ENCODE data around the gene CDH23.

The CDH23 gene

DNA sequence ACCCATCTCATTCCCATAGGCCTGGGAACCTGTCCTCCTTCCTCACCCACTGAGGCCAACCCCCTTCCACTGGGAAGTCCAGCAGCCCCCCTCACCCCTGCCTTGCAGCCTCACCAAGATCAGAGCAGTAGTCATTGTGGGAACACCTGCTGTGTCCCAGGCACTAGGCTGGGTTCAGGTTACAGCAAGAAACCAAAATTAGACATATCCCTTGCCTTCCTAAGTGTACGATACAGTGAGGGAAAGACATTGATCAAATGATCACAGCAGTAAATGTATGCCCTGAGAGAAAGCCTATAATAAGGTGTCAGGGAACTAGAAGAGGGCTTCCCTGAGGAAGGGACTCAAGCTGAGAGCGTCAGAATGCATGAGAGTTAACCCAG, 339.8 kb downstream of the CDH23 start:
- ChIA-PET CTCF (interaction anchor here (0.6 to 1.2 kb wide), 3 partner anchors 11 to 40 kb away, joined by 3 read pairs; no protein-coding TSS in a partner anchor), POLR2A (no interaction called here)
- DNase-seq (ENCODE audit: extremely low spot score): peak; percentile 61
- TF ChIP-seq HDGF (IDR thresholded peaks at IDR 0.05; ENCODE audit: borderline replicate concordance): no peak
- TF ChIP-seq, protein P1, sequence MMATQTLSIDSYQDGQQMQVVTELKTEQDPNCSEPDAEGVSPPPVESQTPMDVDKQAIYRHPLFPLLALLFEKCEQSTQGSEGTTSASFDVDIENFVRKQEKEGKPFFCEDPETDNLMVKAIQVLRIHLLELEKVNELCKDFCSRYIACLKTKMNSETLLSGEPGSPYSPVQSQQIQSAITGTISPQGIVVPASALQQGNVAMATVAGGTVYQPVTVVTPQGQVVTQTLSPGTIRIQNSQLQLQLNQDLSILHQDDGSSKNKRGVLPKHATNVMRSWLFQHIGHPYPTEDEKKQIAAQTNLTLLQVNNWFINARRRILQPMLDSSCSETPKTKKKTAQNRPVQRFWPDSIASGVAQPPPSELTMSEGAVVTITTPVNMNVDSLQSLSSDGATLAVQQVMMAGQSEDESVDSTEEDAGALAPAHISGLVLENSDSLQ (IDR thresholded peaks at IDR 0.05): peak; percentile 20; the same call in 1 of the 2 replicates
- no peak for TF ChIP-seq BHLHE40 (IDR thresholded peaks at IDR 0.05; ENCODE audit: borderline replicate concordance)

DNA sequence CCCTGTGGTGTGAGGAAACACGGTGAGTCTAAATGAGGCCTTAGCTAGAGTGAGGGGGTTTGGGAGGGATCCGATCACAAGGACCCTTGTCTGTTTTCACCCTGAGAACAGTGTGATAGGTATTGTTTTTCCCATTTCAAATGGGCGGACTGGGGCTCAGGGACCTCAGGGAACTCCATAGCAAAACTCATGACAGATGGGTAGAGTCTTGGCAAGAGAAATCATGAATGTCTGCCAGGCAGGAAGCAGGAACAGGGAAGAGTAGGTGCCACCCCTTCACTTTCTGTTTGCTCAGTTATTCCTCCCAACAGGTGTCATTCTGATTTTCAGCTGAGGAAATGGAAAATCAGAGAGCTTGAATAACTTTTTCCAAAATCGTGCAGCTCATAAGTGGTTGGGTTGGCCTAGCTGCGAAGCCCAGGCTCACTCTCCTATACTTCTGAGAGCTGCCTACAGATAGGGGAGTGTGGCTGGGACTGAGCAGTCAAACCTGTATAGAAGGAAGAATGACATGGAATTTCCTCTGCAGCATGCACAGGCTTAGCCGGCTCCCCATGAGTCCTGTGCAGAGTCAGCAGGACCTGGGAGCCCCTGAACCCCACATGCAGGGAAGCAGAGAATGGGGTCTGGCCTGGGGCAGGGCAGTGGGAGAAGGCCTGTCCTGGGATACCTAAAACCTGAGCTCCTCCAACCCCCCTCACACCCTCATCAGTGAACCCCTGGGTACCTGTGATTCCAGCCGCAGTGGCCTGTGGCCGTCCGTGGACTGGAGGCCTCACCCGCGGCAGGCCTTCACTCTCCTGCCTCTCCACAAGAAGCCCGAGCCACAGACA, 340.5 kb downstream of the CDH23 start:
- POLR2A ChIA-PET: no interaction called here
- CTCF ChIA-PET: interaction anchor here (0.6 to 1.2 kb wide), 2 partner anchors 10 to 41 kb away, joined by 3 read pairs; no protein-coding TSS in a partner anchor
- DNase-seq (ENCODE audit: extremely low spot score): no peak
- TF ChIP-seq LEF1 (IDR thresholded peaks at IDR 0.05; ENCODE audit: borderline replicate concordance): no peak
- no peak for TF ChIP-seq ELF4 (IDR thresholded peaks at IDR 0.05)

DNA sequence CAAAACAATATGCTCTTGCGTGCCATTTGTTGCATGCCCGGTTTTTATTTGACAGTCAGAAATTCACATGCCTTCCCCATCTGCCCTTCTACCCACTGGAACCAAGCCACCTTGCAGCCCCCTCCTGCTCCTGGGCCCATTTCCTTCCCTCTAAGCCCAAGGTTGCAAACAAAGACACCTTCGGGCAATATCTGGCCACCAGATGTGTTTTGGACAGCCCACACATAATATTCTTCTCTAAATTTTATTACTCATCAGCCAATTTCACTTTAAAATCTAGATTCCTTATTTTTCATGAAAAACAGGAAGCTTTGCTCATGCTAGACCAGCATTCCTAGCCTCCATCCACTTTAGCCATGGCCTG, 341.1 kb downstream of the CDH23 start:
- ChIA-PET POLR2A (no interaction called here), CTCF (interaction anchor here (1.2 kb wide), 1 partner anchor 41 kb away, joined by 3 read pairs; no protein-coding TSS in a partner anchor)
- TF ChIP-seq ELF4 (IDR thresholded peaks at IDR 0.05) (no peak), FOXK2 (IDR thresholded peaks at IDR 0.05) (no peak), FOXA1 (IDR thresholded peaks at IDR 0.05) (no peak), FOXM1 (IDR thresholded peaks at IDR 0.05; ENCODE audit: borderline replicate concordance) (no peak), LEF1 (IDR thresholded peaks at IDR 0.05; ENCODE audit: borderline replicate concordance) (no peak), TARDBP (IDR thresholded peaks at IDR 0.05) (no peak), SP1 (IDR thresholded peaks at IDR 0.05) (no peak), HDGF (IDR thresholded peaks at IDR 0.05; ENCODE audit: borderline replicate concordance) (no peak), SUZ12 (IDR thresholded peaks at IDR 0.05) (no peak), CTBP1 (IDR thresholded peaks at IDR 0.05; ENCODE audit: borderline replicate concordance) (no peak), L3MBTL2 (conservative IDR thresholded peaks at IDR 0.05) (no peak), BHLHE40 (IDR thresholded peaks at IDR 0.05; ENCODE audit: borderline replicate concordance) (no peak), ZNF384 (IDR thresholded peaks at IDR 0.05) (no peak), ARNT (IDR thresholded peaks at IDR 0.05) (no peak), NFRKB (IDR thresholded peaks at IDR 0.05) (no peak)
- TF ChIP-seq, protein P1 (IDR thresholded peaks at IDR 0.05): no peak
- DNase-seq (ENCODE audit: extremely low spot score): no peak

DNA sequence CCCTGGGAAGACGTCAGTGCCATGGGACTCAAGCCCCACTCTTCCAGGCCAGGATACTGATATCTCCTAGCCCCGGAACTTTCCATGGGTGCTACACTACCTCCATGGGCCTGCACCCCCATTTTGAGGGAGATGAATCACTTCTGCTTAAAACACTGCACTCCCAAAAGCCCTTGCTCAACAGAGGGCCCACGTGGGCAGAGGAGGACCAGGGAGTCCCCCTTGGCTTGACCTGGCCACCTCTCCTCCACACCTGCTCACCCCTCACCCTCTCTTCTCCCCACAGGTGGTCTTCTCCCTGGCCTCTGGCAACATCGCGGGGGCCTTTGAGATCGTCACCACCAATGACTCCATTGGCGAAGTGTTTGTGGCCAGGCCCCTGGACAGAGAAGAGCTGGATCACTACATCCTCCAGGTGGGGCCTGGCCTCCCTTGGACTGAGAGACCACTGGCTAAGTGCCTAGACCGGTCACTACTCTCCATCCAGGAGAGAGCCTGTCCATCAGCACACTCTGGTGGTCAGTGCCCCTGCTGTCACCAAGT, 342.7 kb downstream of the CDH23 start:
- TF ChIP-seq ARNT (IDR thresholded peaks at IDR 0.05): no peak
- TF ChIP-seq ZNF384 (IDR thresholded peaks at IDR 0.05): no peak
- DNase-seq (ENCODE audit: extremely low spot score): no peak
- ChIA-PET POLR2A (no interaction called here), CTCF (no interaction called here)

- CTCF ChIA-PET: no interaction called here
- TF ChIP-seq NFRKB (IDR thresholded peaks at IDR 0.05): no peak
- POLR2A ChIA-PET: interaction anchor here (1.6 kb wide), 1 partner anchor 12 kb away, joined by 3 read pairs; no protein-coding TSS in a partner anchor
- no peak for DNase-seq (ENCODE audit: extremely low spot score)
Observed at GRCh38 chr10:71740069-71740653, 343.4 kb downstream of the CDH23 start.

DNA sequence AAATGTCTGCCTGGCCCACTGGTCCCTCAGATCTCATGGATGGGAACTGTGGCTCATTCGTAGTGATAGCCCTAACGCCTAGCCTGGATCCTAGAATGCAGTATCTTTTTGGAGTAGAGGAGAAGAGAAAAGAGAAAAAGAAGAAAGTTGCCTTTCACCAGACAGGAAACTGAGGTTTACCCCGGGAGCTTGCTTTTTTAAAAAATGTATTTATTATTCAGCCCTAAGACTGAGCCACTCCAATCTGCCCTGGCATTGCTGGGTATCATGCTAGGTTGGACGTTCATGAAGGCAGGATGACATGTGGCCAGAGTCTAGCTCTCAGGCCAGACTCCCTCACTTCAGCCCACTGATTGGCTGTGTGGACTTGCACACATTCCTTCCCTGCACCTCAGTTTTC, 344.3 kb downstream of the CDH23 start:
- no peak for DNase-seq (ENCODE audit: extremely low spot score)
- POLR2A ChIA-PET: interaction anchor here (1.6 kb wide), 1 partner anchor 12 kb away, joined by 3 read pairs; no protein-coding TSS in a partner anchor
- TF ChIP-seq FOXK2 (IDR thresholded peaks at IDR 0.05) (no peak), HDGF (IDR thresholded peaks at IDR 0.05; ENCODE audit: borderline replicate concordance) (no peak)
- CTCF ChIA-PET: interaction anchor here (1.4 kb wide), 1 partner anchor 32 kb away, joined by 3 read pairs; no protein-coding TSS in a partner anchor

GRCh38 chr10:71741671-71742070, 345.0 kb downstream of the CDH23 start:
- no peak for TF ChIP-seq FOXA1 (IDR thresholded peaks at IDR 0.05)
- CTCF ChIA-PET: interaction anchor here (1.4 kb wide), 1 partner anchor 31 kb away, joined by 3 read pairs; no protein-coding TSS in a partner anchor
- no peak for DNase-seq (ENCODE audit: extremely low spot score)
- POLR2A ChIA-PET: interaction anchor here (1.6 kb wide), 1 partner anchor 11 kb away, joined by 3 read pairs; no protein-coding TSS in a partner anchor

Data from HEK293T (cell line).